HG02884 (cell line): Measurements from ENCODE around the gene CC2D2A.
"Not testable (repeated sequence)": the region's sequence is repeated elsewhere in the genome, so short reads cannot be mapped to it uniquely, and the experiment has no call there.

Experiments used
- ATAC-seq: cut with Tn5 transposase; IDR thresholded peaks from one replicate; pipeline ENCODE4 v1.9.1; 2021; ENCODE audit warnings: mild to moderate bottlenecking, moderate library complexity; ENCODE audit not compliant: unreplicated experiment

Gene CC2D2A

DNA sequence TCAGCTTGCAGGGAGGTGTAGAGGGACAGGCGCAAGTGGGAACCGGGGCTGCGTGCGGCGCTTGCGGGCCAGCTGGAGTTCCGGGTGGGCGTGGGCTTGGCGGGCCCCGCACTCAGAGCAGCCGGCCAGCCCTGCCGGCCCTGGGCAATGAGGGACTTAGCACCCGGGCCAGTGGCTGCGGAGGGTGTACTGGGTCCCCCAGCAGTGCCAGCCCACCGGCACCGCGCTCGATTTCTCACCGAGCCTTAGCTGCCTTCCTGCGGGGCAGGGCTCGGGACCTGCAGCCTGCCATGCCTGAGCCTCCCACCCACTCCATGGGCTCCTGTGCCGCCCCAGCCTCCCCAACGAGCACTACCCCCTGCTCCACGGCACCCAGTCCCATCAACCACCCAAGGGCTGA, 145.2 kb downstream of the CC2D2A start:
- ATAC-seq, result not testable (repeated sequence)

DNA sequence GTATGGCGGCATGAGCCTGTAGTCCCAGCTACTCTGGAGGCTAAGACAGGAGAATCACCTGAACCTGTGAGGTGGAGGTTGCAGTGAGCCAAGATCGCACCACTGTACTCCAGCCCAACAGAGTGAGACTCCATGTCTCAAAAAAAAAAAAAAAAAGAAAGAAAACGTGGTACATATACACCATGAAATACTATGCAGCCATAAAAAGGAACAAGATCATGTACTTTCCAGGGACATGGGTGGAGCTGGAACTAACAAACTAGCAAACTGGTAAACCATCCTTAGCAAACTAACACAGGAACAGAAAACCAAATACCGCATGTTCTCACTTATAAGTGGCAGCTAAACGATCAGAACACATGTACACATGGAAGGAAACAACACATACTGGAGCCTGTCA, 147.7 kb downstream of the CC2D2A start:
- not testable (repeated sequence) for ATAC-seq

DNA sequence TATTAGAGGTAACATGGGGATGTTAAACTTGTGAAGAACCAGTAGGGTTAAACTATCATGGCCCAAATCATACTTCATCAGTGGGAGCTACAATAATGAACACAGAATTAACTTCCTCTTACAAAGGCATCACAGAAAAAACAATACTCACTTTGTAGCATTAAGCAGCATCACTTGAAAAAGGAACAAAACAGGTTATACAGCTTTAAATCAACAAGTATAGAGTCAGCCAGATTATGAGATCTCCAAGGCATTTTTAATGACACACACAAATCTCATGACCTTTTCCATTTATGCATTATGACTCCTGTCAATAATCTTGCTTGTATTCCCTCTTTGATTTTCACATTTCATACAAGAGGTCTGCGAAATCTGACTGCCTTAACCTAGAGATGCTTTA, 167.1 kb downstream of the CC2D2A start:
- no peak for ATAC-seq

DNA sequence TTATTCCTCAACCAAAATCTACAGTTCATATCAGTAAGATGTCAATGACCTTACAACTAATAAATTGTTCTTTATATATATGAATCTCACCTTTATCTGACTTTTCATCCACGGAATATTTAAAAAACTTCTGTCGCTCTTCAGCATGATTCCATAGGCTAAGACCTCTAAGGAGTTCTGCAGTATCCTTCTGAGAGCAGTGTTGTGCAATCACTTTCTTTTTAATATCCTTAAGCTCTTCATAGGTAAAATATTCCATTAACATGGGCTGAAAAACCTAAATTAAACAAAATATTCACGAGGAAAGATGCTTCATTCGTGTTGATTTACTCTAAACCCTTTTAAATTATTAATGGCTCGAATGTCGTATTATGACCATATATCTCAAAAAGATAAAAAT, 168.7 kb downstream of the CC2D2A start:
- no peak for ATAC-seq

DNA sequence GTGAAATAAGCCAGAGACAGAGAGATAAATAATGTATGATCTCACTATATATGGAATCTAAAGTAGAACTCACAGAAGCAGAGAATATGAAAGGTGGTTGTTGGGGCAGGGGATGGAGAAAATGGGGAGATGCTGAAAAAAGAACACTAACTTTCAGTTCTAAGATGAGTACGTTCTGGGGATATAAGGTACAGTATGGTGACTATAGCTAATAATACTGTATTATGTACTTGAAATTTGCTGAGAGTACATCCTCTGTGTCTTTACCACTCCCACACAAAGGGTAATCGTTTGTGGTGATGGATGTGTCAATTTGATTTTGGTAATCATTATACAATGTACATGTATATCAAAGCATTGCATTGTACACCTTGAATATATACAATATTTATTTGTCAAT, 178.9 kb downstream of the CC2D2A start:
- peak; percentile 61 for ATAC-seq

DNA sequence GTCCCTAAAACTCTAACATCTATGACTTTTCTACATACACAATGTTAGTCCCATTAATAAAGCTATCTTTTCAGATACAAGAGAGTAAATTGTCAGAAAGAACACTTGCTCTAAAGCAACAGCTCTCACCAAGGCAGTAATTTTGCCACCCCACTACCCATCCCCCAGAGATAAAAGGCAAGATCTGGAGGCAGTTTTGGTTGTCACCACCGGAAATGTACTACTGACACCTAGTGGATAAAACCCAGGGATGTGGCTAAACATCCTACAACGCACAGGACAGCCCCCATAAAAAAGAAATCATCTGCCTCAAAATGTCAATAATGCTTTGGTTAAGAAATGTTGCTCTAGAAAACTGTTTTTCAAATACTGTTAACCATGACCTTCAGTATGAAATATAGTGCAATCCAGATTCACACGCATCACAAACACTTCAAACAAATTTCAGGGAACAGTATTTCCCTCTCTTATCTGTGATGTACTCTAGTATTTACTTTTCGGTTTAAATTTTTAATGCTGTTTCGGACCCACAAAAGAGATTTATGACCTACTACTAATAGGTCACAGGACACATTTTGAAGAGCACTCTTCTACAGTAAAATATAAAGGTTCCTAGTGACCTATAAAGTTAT, 180.3 kb downstream of the CC2D2A start:
- peak; percentile 33 for ATAC-seq
